GM21390 (cell line): ENCODE measurements around the gene BNC2.

ENCODE experiments used
- ATAC-seq: cut with Tn5 transposase; IDR thresholded peaks from one replicate; pipeline ENCODE4 v1.9.1; 2021; ENCODE audit not compliant: unreplicated experiment

Gene BNC2

GRCh38 chr9:16611983-16612382, 258.5 kb downstream of the BNC2 start:
- ATAC-seq: no peak

GRCh38 chr9:16611001-16611400, 259.5 kb downstream of the BNC2 start:
- no peak for ATAC-seq

DNA sequence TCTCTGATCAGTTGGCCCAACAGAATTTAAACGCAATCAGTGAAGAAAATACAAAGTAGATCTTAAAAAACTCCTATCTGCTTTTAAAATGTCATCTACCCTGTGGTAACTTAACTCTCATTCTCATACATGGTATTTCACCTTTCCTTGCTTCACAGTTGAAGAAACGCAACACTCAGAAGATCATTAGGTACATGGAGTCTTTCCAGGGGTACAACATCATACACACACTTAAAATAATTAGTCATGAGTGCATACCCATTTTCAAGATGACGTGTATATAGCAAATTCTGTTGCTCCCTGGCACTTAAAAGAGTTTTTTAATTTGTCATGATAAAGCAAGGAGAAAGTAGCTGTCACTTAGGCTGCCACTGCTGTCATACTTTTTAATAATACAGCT, 259.9 kb downstream of the BNC2 start:
- ATAC-seq: no peak

- no peak for ATAC-seq
These were observed 261.6 kb downstream of the BNC2 start for GRCh38 chr9:16608906-16609305.

GRCh38 chr9:16602494-16602893, 268.0 kb downstream of the BNC2 start:
- ATAC-seq: no peak

DNA sequence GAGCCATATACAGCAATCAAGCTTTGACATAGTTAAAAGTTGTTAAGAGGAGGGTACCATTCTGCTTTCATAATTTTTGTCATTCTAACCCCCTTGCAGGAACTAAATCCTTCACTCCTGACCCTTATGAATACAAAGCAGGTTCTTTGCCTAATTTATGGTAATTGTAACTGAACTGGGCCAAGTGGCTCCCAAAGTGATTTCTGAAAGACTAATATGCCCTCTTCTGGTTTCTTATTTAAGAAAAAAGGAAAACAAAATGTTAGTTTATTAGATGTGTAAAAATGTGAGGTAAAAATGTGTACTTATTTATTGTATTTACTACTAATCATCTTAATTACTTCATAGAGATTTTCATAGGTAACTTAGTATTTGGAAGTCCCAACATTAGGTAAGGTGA, 268.5 kb downstream of the BNC2 start:
- ATAC-seq: no peak

- no peak for ATAC-seq
These were observed 272.2 kb downstream of the BNC2 start for GRCh38 chr9:16598316-16598715.

DNA sequence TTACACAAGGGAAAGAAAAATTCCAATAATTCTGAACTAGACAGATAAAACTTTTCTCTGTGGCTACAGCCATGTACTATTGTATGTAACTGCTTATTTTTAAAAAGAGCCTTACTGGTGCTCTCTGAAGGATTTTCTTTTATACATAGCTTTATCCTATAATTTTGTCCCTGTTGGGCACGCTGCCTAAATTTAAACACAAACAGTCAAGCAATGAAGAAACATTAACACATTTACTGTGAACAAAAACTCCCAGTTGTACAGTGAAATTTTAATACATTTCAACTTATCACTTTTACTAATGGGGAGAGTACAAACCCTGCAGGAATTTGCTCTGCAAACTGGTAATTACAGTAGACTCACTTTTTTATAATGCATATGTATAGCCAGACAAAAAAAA, 273.3 kb downstream of the BNC2 start:
- ATAC-seq: no peak

GRCh38 chr9:16595227-16595626, 275.2 kb downstream of the BNC2 start:
- no peak for ATAC-seq

GRCh38 chr9:16594787-16595186, 275.7 kb downstream of the BNC2 start:
- no peak for ATAC-seq

DNA sequence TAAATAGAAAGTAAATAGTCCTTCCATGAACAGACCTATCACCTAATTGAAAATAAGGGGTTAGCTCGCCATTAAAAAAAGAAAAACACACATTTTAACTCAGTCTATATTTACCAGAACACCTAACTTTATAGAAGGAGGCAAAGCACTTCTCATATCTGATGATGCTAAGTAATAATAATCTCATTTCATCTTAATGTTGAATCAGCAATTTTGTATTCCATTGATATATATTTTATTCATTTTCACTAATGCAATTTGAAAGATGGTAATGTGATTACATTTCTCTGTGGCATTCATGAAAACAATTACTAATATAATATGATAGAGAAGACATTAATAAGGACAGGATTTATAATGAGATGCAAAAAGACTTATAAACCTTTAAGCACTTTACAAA, 276.7 kb downstream of the BNC2 start:
- ATAC-seq: no peak

DNA sequence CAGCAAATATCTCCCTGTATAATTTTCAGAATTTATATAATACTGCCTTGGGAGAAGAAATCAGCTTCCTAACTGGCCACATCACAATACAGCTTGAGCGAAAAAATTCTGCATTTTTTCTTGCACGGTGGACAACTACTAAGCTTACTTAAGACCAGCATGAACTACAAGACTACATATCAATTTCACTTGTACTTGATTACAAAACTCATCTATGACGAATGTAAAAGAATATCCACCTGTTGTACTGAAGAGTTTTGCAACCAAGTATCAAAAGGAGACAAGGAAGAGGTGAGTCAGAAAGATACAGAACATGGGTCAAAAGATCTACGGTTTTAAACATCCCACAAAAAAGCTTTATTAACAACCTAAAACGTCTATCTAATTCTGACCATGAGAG, 279.4 kb downstream of the BNC2 start:
- no peak for ATAC-seq

DNA sequence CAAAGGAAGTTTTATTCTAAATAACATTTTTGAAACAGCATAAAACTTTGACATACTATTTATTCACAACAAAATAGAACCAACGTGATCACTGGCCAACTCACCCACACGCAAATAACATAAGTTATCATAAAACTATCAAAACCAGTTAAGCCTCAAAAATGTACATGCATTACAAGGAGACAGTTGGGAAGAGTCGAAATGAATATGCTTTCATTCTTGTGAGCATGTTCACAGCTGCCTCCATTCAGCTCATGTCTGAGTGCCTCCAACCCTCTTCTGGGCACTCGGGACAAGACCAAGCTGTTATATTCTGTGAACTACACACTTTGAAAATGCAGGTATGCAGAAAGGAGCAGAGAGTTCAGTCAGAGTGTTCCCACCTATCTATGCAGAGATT, 284.9 kb downstream of the BNC2 start:
- no peak for ATAC-seq

GRCh38 chr9:16579872-16580432, 290.5 kb downstream of the BNC2 start:
- ATAC-seq: no peak

- no peak for ATAC-seq
These were observed 294.6 kb downstream of the BNC2 start for GRCh38 chr9:16575986-16576245.

- ATAC-seq: no peak
These were observed 295.1 kb downstream of the BNC2 start for GRCh38 chr9:16575142-16575985.

- no peak for ATAC-seq
These were observed 298.3 kb downstream of the BNC2 start for GRCh38 chr9:16572005-16572734.

DNA sequence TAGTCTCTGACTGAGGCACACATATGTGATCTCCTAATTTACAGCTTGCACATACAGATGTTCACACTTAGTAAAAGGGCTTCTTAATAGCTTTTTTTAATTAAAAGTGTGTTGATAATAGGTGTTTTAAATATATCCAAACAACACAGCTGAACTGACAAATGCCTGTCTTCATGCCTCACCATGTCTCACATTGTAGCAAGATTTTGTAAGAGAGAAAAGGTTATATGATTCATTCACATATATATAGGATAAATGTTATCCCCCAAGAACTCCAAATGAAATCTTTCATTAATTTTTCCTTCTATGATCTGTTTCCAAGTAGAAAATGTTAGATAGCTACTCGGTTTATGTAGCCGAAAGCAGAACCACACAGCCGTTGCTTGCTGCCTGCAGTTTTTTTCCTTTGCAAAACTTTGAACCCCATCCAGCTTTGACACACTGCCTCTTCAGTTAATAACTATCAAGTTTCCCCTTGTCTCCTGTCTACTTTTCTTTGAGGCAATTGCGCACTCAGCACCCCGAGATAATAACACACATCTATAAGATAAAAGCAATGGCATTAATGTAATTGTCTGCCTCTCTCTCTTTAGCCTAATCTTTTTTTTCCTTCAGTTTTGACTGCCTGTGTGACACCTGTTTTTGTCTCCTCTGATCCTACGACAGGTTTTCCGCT, 299.2 kb downstream of the BNC2 start:
- ATAC-seq: no peak

GRCh38 chr9:16563446-16563845, 307.0 kb downstream of the BNC2 start:
- ATAC-seq: no peak

- no peak for ATAC-seq
These were observed 309.3 kb downstream of the BNC2 start for GRCh38 chr9:16561121-16561520.

DNA sequence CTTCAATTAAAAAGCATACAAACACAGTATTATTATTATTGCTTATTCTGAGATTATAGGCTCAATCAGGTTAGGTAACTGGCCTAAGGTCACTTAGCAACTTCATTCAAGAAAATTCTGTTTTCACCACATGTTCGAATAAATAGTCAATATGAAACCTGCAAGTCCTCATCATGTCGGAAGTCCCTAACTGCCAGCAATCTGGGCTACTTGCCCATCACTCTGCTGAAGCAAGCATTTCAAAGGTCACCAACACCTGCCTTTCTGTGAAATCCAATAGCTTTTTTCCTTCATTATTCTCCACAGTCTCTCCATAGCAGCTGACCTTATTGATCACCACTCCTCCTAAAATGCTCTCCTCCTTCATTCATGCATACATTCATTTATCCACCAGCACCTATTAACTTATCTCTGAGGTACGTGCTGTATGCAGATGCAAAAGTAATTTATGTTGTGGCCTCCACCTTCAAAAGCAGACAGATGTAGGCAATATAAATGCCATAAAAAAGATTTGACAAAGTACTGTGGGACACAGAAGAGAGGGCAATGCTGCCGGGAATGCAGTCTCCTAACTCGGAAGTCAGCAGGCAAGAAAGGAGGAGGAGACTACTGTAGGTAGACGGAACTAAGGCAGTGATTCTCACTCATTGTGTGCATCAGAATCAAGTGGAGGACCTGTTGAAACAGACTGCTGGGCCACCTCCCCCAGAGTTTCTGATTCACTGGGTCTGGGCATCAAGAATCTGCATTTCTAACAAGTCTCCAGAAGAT, 310.9 kb downstream of the BNC2 start:
- no peak for ATAC-seq
